Keratinocyte (primary cell): ENCODE data around the gene SPDYE16.
"Not testable (repeated sequence)": the region's sequence is repeated elsewhere in the genome, so short reads cannot be mapped to it uniquely, and the experiment has no call there.

Experiments used
- CTCF ChIP-seq, 3 experiments: IDR thresholded peaks in 1 of 3; conservative IDR thresholded peaks in 1 of 3; optimal IDR thresholded peaks in 1 of 3; 2 replicates in 2 of 3; 3 replicates in 1 of 3; pipeline versions ENCODE3 to v1.5.1; 2011; ENCODE audit warnings: low read length in 3 of 3, mild to moderate bottlenecking in 3 of 3, moderate library complexity in 2 of 3, control low read depth in 1 of 3, inconsistent platforms in 1 of 3; ENCODE audit not compliant: insufficient read depth in 2 of 3; ENCODE audit errors: extremely low read depth in 1 of 3
- EZH2 ChIP-seq: IDR thresholded peaks from one replicate; pipeline ENCODE4 v1.6.1; 2012; ENCODE audit warnings: inconsistent platforms, mild to moderate bottlenecking, low read length, moderate library complexity

GRCh38 chr7:76503244-76503643, 39.9 kb downstream of the SPDYE16 start:
- TF ChIP-seq CTCF (optimal IDR thresholded peaks at IDR 0.05 in 1 of 3, IDR thresholded peaks at IDR 0.05 in 1 of 3, conservative IDR thresholded peaks at IDR 0.05 in 1 of 3; ENCODE audit: extremely low read depth in 1 of 3, insufficient read depth in 2 of 3, low read length in 3 of 3); EZH2: not testable (repeated sequence)
